Fibroblast of the aortic adventitia (primary cell): Measurements from ENCODE around the gene MAP6. TPM values are rescaled to one million over a fixed set of nuclear protein-coding genes. Genes with fewer than 3 reads are reported as not detected.

Experiments used
- DNase-seq: peaks from one replicate; pipeline ENCODE4 v3.0.0-alpha.2; 2010; ENCODE audit warnings: low read depth
- H3K4me3 ChIP-seq: 2 replicates; pipeline ENCODE4 v1.5.1; 2011; ENCODE audit warnings: low read depth, mild to moderate bottlenecking, control low read depth, low read length, moderate library complexity
- CTCF ChIP-seq: IDR thresholded peaks from 2 replicates; pipeline ENCODE4 v1.5.1; 2011; ENCODE audit warnings: mild to moderate bottlenecking, low read length, control low read depth, inconsistent platforms; ENCODE audit not compliant: insufficient read depth
- total RNA-seq: library from RNA; depleted of rRNA; stranded (reverse); fragments of >200 nt; gene quantifications from 2 replicates; pipeline ENCODE4 v1.2.3, GENCODE V29; 2012; ENCODE audit warnings: low replicate concordance

Gene MAP6
- total RNA-seq, 1 donor, result 10.0 TPM

GRCh38 chr11:75679566-75679965 is 10.7 kb upstream of the MAP6 start:
- DNase-seq, result no peak
- no peak overlapping the region for H3K4me3 ChIP-seq
- TF ChIP-seq CTCF, result no peak

DNA sequence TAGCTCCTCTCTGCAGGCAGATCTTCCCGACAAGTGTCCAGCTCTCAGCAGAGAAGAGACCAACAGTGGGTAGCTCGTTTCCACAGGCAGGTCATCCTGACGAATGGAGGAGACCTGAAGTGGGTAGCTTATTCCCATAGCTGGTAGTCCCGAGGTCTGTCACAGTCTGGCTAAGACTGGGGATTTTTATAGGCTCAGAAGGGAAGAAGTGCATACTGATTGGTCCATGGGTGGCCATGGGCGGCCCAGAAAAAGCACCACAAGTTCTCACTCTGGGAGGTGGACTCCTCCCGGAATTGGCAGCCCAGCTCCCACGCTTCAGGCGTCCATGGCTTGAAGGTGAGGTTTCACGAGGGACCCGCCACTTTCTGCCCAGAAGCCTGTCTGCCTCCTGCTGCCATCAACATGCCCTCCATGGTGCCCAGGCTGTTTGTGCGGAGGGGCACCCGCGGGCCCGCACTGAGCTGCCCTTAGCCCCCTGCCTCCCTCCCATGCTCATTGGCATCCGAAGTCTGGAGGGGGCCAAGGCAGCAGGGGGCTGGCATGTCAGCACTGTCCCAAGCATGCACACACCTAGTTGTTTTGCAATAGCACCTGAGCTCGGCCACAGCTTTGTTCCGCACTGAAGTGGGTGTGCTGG is 9.9 kb upstream of the MAP6 start:
- no peak for TF ChIP-seq CTCF
- no peak overlapping the region for H3K4me3 ChIP-seq
- DNase-seq, result no peak

DNA sequence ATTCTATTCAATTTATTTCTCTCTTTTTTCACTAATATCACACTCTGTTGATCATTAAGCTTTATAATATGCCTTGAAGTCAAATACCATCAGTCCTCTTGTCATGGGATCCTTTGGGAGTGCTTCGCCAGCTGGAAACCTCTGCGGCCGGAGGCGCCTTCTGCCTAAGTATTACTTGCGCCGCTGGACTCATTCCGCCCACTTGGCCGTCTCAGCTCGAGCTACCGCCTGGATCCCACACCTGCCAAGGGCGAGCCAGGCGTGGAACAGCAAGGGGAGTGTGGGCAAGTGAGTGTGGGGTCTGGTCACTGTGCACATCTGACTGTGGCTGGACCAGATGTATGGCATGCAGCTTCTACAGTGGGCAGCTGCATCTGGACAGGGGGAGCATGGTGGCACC is 9.1 kb upstream of the MAP6 start:
- no peak overlapping the region for H3K4me3 ChIP-seq
- no peak for TF ChIP-seq CTCF
- no peak for DNase-seq

DNA sequence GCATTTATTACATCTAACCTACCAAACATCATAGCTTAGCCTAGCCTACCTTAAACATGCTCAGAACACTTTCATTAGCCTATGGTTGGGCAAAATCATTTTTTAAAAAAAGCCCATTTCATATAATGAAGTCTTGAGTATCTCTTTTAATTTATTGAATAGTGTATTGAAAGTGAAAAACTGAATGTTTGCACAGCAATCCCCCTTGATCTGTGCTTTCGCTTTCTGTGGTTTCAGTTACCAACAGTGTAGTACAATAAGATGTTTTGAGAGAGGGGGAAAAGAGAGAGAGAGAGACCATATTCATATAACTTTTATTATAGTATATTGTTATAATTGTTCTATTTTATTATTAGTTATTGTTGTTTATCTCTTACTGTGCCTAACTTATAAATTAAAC is 8.4 kb upstream of the MAP6 start:
- H3K4me3 ChIP-seq, result no peak overlapping the region
- no peak for TF ChIP-seq CTCF
- DNase-seq, result no peak

GRCh38 chr11:75673977-75674582 is 5.2 kb upstream of the MAP6 start:
- peak; percentile 64 for DNase-seq
- H3K4me3 ChIP-seq, result no peak overlapping the region
- TF ChIP-seq CTCF, result no peak

GRCh38 chr11:75667831-75668450 is 897 bp downstream of the MAP6 start:
- H3K4me3 ChIP-seq, result peak overlapping the region; percentile 61
- TF ChIP-seq CTCF, result no peak
- peak; percentile 40 for DNase-seq
